H1 (cell line): ENCODE measurements around the gene CHD6. TPM values are rescaled to one million over a fixed set of nuclear protein-coding genes. Genes with fewer than 3 reads are reported as not detected.

Experiments
- CTCF ChIA-PET: fragments of 300-600 bp; sonication (Branson Sonifier 250); formaldehyde crosslinking; loops from one replicate; lab custom pipeline; 2021; ENCODE audit not compliant: partially characterized antibody; lab: Charles Lee
- POLR2A ChIA-PET: fragments of 300-600 bp; sonication (Branson Sonifier 250); formaldehyde crosslinking; loops from one replicate; lab custom pipeline; 2021; ENCODE audit warnings: inconsistent platforms; ENCODE audit not compliant: partially characterized antibody; lab: Charles Lee
- DNase-seq, 2 experiments: peaks; one replicate each; pipeline versions ENCODE4 v3.0.0 to v3.0.0-alpha.2; 2010 to 2022; ENCODE audit warnings: low spot score in 2 of 2, low read depth in 1 of 2, mixed read lengths in 1 of 2
- FAIRE-seq: peaks from 2 replicates; lab custom pipeline; 2011; peaks lifted over from hg19 to GRCh38; lab: Jason Lieb, UNC
- H2AFZ ChIP-seq: 2 replicates; pipeline ENCODE4 v1.8.1; 2012; ENCODE audit warnings: low read length, inconsistent platforms
- H2AK5ac ChIP-seq: 2 replicates; pipeline ENCODE4 v1.6.1; 2013; ENCODE audit warnings: low read depth, low read length
- H2BK120ac ChIP-seq: replicated peaks from 2 replicates; pipeline ENCODE3; 2013; ENCODE audit warnings: low read depth, low read length, inconsistent platforms
- H2BK12ac ChIP-seq: 2 replicates; pipeline ENCODE4 v1.6.1; 2013; ENCODE audit warnings: low read depth, low read length
- H2BK15ac ChIP-seq: 2 replicates; pipeline ENCODE4 v1.6.1; 2013; ENCODE audit warnings: low read length
- H2BK20ac ChIP-seq: 2 replicates; pipeline ENCODE4 v1.6.1; 2013; ENCODE audit warnings: low read length
- H2BK5ac ChIP-seq: 2 replicates; pipeline ENCODE4 v1.6.1; 2013; ENCODE audit warnings: low read depth, low read length
- H3K14ac ChIP-seq: 2 replicates; pipeline ENCODE4 v1.6.1; 2013; ENCODE audit warnings: inconsistent platforms; ENCODE audit not compliant: insufficient read length
- H3K18ac ChIP-seq: 2 replicates; pipeline ENCODE4 v1.6.1; 2013; ENCODE audit warnings: low read length; ENCODE audit errors: extremely low read depth
- H3K23ac ChIP-seq: 2 replicates; pipeline ENCODE4 v1.6.1; 2013; ENCODE audit warnings: inconsistent platforms; ENCODE audit not compliant: insufficient read length
- H3K23me2 ChIP-seq: 2 replicates; pipeline ENCODE4 v1.6.1; 2013; ENCODE audit warnings: low read depth, low read length
- H3K27ac ChIP-seq: 2 replicates; pipeline ENCODE4 v1.6.1; 2011; ENCODE audit warnings: low read depth, low read length, inconsistent platforms
- H3K27me3 ChIP-seq, 4 experiments: replicated peaks in 1 of 4; 1 replicate in 1 of 4; 2 replicates in 3 of 4; pipeline versions ENCODE4 v1.6.1 to v1.8.1; 2011 to 2013; ENCODE audit warnings: low read length in 3 of 4, mild to moderate bottlenecking in 3 of 4, inconsistent platforms in 2 of 4, mixed read lengths in 2 of 4, moderate library complexity in 1 of 4; ENCODE audit not compliant: control insufficient read depth in 3 of 4, insufficient read depth in 3 of 4; ENCODE audit errors: extremely low read depth in 1 of 4
- H3K36me3 ChIP-seq, 4 experiments: 2 replicates each; pipeline versions ENCODE4 v1.6.1 to v1.8.1; 2011 to 2013; ENCODE audit warnings: mild to moderate bottlenecking in 4 of 4, low read length in 3 of 4, moderate library complexity in 2 of 4, control low read depth in 1 of 4, inconsistent platforms in 1 of 4; ENCODE audit not compliant: insufficient read depth in 4 of 4, control insufficient read depth in 2 of 4
- H3K4ac ChIP-seq: replicated peaks from 2 replicates; pipeline ENCODE3; 2013; ENCODE audit warnings: low read length, low read depth, mixed read lengths, inconsistent platforms; ENCODE audit not compliant: insufficient read length
- H3K4me1 ChIP-seq, 4 experiments: replicated peaks in 1 of 4; 1 replicate in 1 of 4; 2 replicates in 3 of 4; pipeline versions ENCODE4 v1.6.1 to v1.8.1; 2011 to 2013; ENCODE audit warnings: low read length in 3 of 4, inconsistent platforms in 2 of 4, mixed read lengths in 1 of 4; ENCODE audit not compliant: insufficient read depth in 4 of 4, control insufficient read depth in 3 of 4
- H3K4me2 ChIP-seq, 2 experiments: 2 replicates each; pipeline versions ENCODE4 v1.6.1 to v1.8.1; 2011 to 2013; ENCODE audit warnings: low read depth in 2 of 2, low read length in 2 of 2, control low read depth in 1 of 2, inconsistent platforms in 1 of 2, mild to moderate bottlenecking in 1 of 2; ENCODE audit not compliant: insufficient read depth in 1 of 2
- H3K4me3 ChIP-seq, 4 experiments: fragments of 200-600, 300-600 bp in 1 of 4; sonication (generic), shearing (Covaris generic), sonication (Bioruptor Twin) in 1 of 4; 2 replicates each; pipeline versions ENCODE4 v1.5.1 to v1.8.1; 2011 to 2016; ENCODE audit warnings: low read length in 4 of 4, low read depth in 3 of 4, control low read depth in 2 of 4, inconsistent platforms in 2 of 4, mild to moderate bottlenecking in 2 of 4, mixed read lengths in 1 of 4, moderate library complexity in 1 of 4; ENCODE audit not compliant: insufficient read depth in 2 of 4; ENCODE audit errors: extremely low read depth in 1 of 4
- H3K56ac ChIP-seq: replicated peaks from 2 replicates; pipeline ENCODE3; 2013; ENCODE audit warnings: low read depth, mild to moderate bottlenecking, mixed read lengths, low read length, inconsistent platforms; ENCODE audit not compliant: insufficient read length
- H3K79me1 ChIP-seq: 2 replicates; pipeline ENCODE4 v1.6.1; 2013; ENCODE audit warnings: low read depth, low read length, control low read depth
- H3K79me2 ChIP-seq, 2 experiments: 2 replicates each; pipeline versions ENCODE4 v1.6.1 to v1.8.1; 2012 to 2013; ENCODE audit warnings: low read length in 2 of 2, mild to moderate bottlenecking in 2 of 2, inconsistent platforms in 1 of 2; ENCODE audit not compliant: insufficient read depth in 2 of 2, control insufficient read depth in 1 of 2
- H3K9ac ChIP-seq, 4 experiments: replicated peaks in 1 of 4; 1 replicate in 1 of 4; 2 replicates in 3 of 4; pipeline versions ENCODE4 v1.6.1 to v1.8.1; 2011 to 2013; ENCODE audit warnings: low read depth in 3 of 4, low read length in 3 of 4, control low read depth in 2 of 4, mild to moderate bottlenecking in 2 of 4, moderate library complexity in 2 of 4, inconsistent platforms in 1 of 4; ENCODE audit errors: extremely low read depth in 1 of 4
- H3K9me3 ChIP-seq, 2 experiments: 2 replicates each; pipeline versions ENCODE4 v1.6.1 to v1.8.1; 2012 to 2013; ENCODE audit warnings: mild to moderate bottlenecking in 2 of 2, moderate library complexity in 2 of 2, control low read depth in 1 of 2, inconsistent platforms in 1 of 2, low read depth in 1 of 2, low read length in 1 of 2, mixed read lengths in 1 of 2; ENCODE audit not compliant: insufficient read depth in 2 of 2
- H4K20me1 ChIP-seq, 2 experiments: replicated peaks in 1 of 2; 2 replicates each; pipeline versions ENCODE3 to v1.8.1; 2011 to 2013; ENCODE audit warnings: inconsistent platforms in 2 of 2, low read length in 2 of 2, mild to moderate bottlenecking in 1 of 2; ENCODE audit not compliant: insufficient read depth in 2 of 2, control insufficient read depth in 1 of 2
- H4K5ac ChIP-seq: 2 replicates; pipeline ENCODE4 v1.6.1; 2013; ENCODE audit warnings: low read length, low read depth, mixed read lengths, inconsistent platforms; ENCODE audit not compliant: insufficient read length
- H4K8ac ChIP-seq: 2 replicates; pipeline ENCODE4 v1.8.0; 2013; ENCODE audit warnings: mild to moderate bottlenecking, moderate library complexity, low read length, inconsistent platforms; ENCODE audit not compliant: insufficient read depth; ENCODE audit errors: extremely low read depth
- H4K91ac ChIP-seq: replicated peaks from 2 replicates; pipeline ENCODE3; 2013; ENCODE audit warnings: low read length, mixed read lengths, inconsistent platforms; ENCODE audit not compliant: insufficient read length
- BCL11A ChIP-seq, 2 experiments: IDR thresholded peaks; one replicate each; pipeline ENCODE4 v1.6.1; 2011; ENCODE audit warnings: low read depth in 2 of 2, low read length in 2 of 2, mild to moderate bottlenecking in 2 of 2
- BRCA1 ChIP-seq: IDR thresholded peaks from 2 replicates; pipeline ENCODE4 v1.6.1; 2012; ENCODE audit warnings: low read depth, low read length, improper control_type of control experiment
- GTF2F1 ChIP-seq: IDR thresholded peaks from 2 replicates; pipeline ENCODE4 v1.6.1; 2012; ENCODE audit warnings: low read depth, low read length, improper control_type of control experiment, borderline replicate concordance
- KDM4A ChIP-seq: IDR thresholded peaks from one replicate; pipeline ENCODE4 v1.7.1; 2012; ENCODE audit warnings: low read depth, mild to moderate bottlenecking, moderate library complexity, low read length, inconsistent platforms; ENCODE audit not compliant: severe bottlenecking
- RAD21 ChIP-seq, 2 experiments: IDR thresholded peaks in 1 of 2; conservative IDR thresholded peaks in 1 of 2; 2 replicates each; pipeline ENCODE4 v1.6.1; 2011; ENCODE audit warnings: low read depth in 2 of 2, low read length in 2 of 2, improper control_type of control experiment in 1 of 2, inconsistent platforms in 1 of 2, mild to moderate bottlenecking in 1 of 2, moderate library complexity in 1 of 2
- SIRT6 ChIP-seq: IDR thresholded peaks from one replicate; pipeline ENCODE4 v1.7.1; 2012; ENCODE audit warnings: low read length, inconsistent platforms
- SRF ChIP-seq: IDR thresholded peaks from 2 replicates; pipeline ENCODE4 v1.6.1; 2011; ENCODE audit warnings: mild to moderate bottlenecking, low read depth, low read length, moderate library complexity
- SUZ12 ChIP-seq: fragments of 200-600 bp; sonication (generic); IDR thresholded peaks from 2 replicates; pipeline ENCODE4 v1.6.1; 2012; ENCODE audit warnings: mild to moderate bottlenecking, inconsistent platforms, low read length, moderate library complexity, mixed read lengths
- TCF12 ChIP-seq: IDR thresholded peaks from 2 replicates; pipeline ENCODE4 v1.6.1; 2011; ENCODE audit warnings: low read depth, mild to moderate bottlenecking, low read length
- WGBS, 2 experiments: shearing (Covaris generic) in 1 of 2; methylation state at CpG; one replicate each; pipeline versions ENCODE4 v1.1.6 to v1.1.7; 2013 to 2015; ENCODE audit warnings: low lambda C conversion rate in 2 of 2, mixed read lengths in 2 of 2, inconsistent platforms in 1 of 2, low coverage in 1 of 2, missing lambda C conversion rate in 1 of 2; ENCODE audit not compliant: insufficient replicate concordance in 2 of 2, insufficient coverage in 1 of 2, insufficient read length in 1 of 2; ENCODE audit errors: extremely low coverage in 1 of 2, missing lambda C conversion rate in 1 of 2; 5-methylcytosine and 5-hydroxymethylcytosine counted together
- polyA plus RNA-seq, 7 experiments: library from polyadenylated mRNA; depleted of rRNA in 3 of 7; stranded (reverse) in 5 of 7; unstranded in 2 of 7; fragments of >200 nt in 5 of 7; fragments of 200-250 nt in 2 of 7; gene quantifications; 1 replicate in 5 of 7; 2 replicates in 1 of 7; 4 replicates in 1 of 7; pipeline versions ENCODE4 v1.2.1 to v1.2.3, GENCODE V29; 2011 to 2013; ENCODE audit warnings: missing spikeins in 2 of 7, mixed read lengths in 2 of 7
- total RNA-seq: library from RNA; stranded (reverse); fragmentation: NEBNext Ultra II Directional; extraction: Animal tissue kit (Norgen Biotek cat#: 25700); gene quantifications from 2 replicates; pipeline ENCODE4 v1.2.1, GENCODE V29; 2021

The CHD6 gene
- total and polyA plus RNA-seq, 2 of the 8 experiments (the other 6 are each of a cell fraction or from before 2014, with no cell fraction given), result 11.1 to 62.9 TPM

- H3K27me3 ChIP-seq, result no peaks in the 10 kb centered on the region
- no peak overlapping the region for H2BK5ac ChIP-seq
- no peak overlapping the region for H3K4ac ChIP-seq
- no peak overlapping the region for H3K23ac ChIP-seq
- no peak overlapping the region for H3K56ac ChIP-seq
- H3K4me3 ChIP-seq, result no peak overlapping the region
- FAIRE-seq (no peak), DNase-seq (no peak)
- H3K27ac ChIP-seq, result no peak overlapping the region
- H3K14ac ChIP-seq, result no peak overlapping the region
- H3K9me3 ChIP-seq, result no peaks in the 10 kb centered on the region
- no peaks in the 10 kb centered on the region for H3K4me1 ChIP-seq
- no peaks in the 10 kb centered on the region; the same call in 1 of the 2 replicates for H3K23me2 ChIP-seq
- no peaks in the 10 kb centered on the region for H4K20me1 ChIP-seq
- no peak for TF ChIP-seq GTF2F1
- no peak for TF ChIP-seq SRF
- TF ChIP-seq SIRT6, result no peak
- TF ChIP-seq KDM4A, result no peak
- no peak for TF ChIP-seq BCL11A (IDR thresholded peaks at IDR 0.05; ENCODE audit: low read depth in 2 of 2, low read length in 2 of 2)
- TF ChIP-seq TCF12, result no peak
- TF ChIP-seq RAD21 (IDR thresholded peaks at IDR 0.05 in 1 of 2, conservative IDR thresholded peaks at IDR 0.05 in 1 of 2; ENCODE audit: low read depth in 2 of 2, low read length in 2 of 2), result no peak
- TF ChIP-seq SUZ12, result no peak
- no peak for TF ChIP-seq BRCA1
- no peaks in the 10 kb centered on the region for H3K79me2 ChIP-seq
- no peak overlapping the region for H4K5ac ChIP-seq
- H3K79me1 ChIP-seq, result no peaks in the 10 kb centered on the region
- 61% methylated on average over 2 of the region's 2 CpGs; no CpG with 5 or more reads in 1 of the 2 experiments for WGBS, 2 experiments
- H4K8ac ChIP-seq, result no peak overlapping the region
- no peak overlapping the region for H2BK20ac ChIP-seq
- no peak overlapping the region for H4K91ac ChIP-seq
- H2BK12ac ChIP-seq, result no peak overlapping the region
- CTCF ChIA-PET, result interaction anchor here (1.0 to 2.1 kb wide), 2 partner anchors 20 to 53 kb away, joined by 4 to 5 read pairs; no protein-coding TSS in a partner anchor
- H3K36me3 ChIP-seq, result no peaks in the 10 kb centered on the region
- H2AFZ ChIP-seq, result no peak overlapping the region
- no peak overlapping the region for H3K18ac ChIP-seq
- H3K9ac ChIP-seq, result no peak overlapping the region
- POLR2A ChIA-PET, result interaction anchor here (1.4 to 1.8 kb wide), 4 partner anchors 9 to 31 kb away, joined by 3 to 6 read pairs (median 4); partner anchors contain the start of gene CHD6
- H2BK120ac ChIP-seq, result no peak overlapping the region
- H2BK15ac ChIP-seq, result no peak overlapping the region
- H2AK5ac ChIP-seq, result no peak overlapping the region
- H3K4me2 ChIP-seq, result no peak overlapping the region
Measured at GRCh38 chr20:41639630-41640029, 21.5 kb upstream of the CHD6 start.
